Upper lobe of right lung (tissue), 1 donor: ENCODE measurements around the gene FZR1. TPM values are rescaled to one million over a fixed set of nuclear protein-coding genes. Genes with fewer than 3 reads are reported as not detected.
"Not testable (repeated sequence)": the region's sequence is repeated elsewhere in the genome, so short reads cannot be mapped to it uniquely, and the experiment has no call there.

Experiments used
- ATAC-seq: fragments of 200-7000 bp; cut with Tn5 transposase; one replicate; pipeline ENCODE4 v1.9.1; 2020; ENCODE audit warnings: mild to moderate bottlenecking, moderate library complexity
- DNase-seq: peaks from one replicate; pipeline ENCODE4 v3.0.0-alpha.2; 2020
- H3K27ac ChIP-seq: fragments of 200-600 bp; one replicate; pipeline ENCODE4 v1.8.0; 2022
- H3K27me3 ChIP-seq: fragments of 200-600 bp; one replicate; pipeline ENCODE4 v1.8.0; 2022; ENCODE audit warnings: mild to moderate bottlenecking
- H3K36me3 ChIP-seq: fragments of 200-600 bp; one replicate; pipeline ENCODE4 v1.8.0; 2022
- H3K4me1 ChIP-seq: fragments of 200-600 bp; one replicate; pipeline ENCODE4 v1.8.0; 2022
- H3K4me3 ChIP-seq: fragments of 200-600 bp; one replicate; pipeline ENCODE4 v1.8.0; 2022; ENCODE audit warnings: mild to moderate bottlenecking
- H3K9me3 ChIP-seq: fragments of 200-600 bp; one replicate; pipeline ENCODE4 v1.8.0; 2022
- CTCF ChIP-seq: fragments of 200-600 bp; IDR thresholded peaks from one replicate; pipeline ENCODE4 v1.8.0; 2022; ENCODE audit warnings: antibody characterized with exemption
- intact Hi-C: fragments of 100-400 bp; cut with DNase I; formaldehyde crosslinking; loops from one replicate; pipeline ENCODE4 v1.11.0; 2022
- total RNA-seq: library from RNA; stranded (reverse); fragmentation: NEBNext Ultra II Directional; extraction: Animal tissue kit (Norgen Biotek cat#: 25700); gene quantifications from one replicate; pipeline ENCODE4 v1.2.1, GENCODE V29; 2021
- donor health status: DM: no; HTN: yes; CAD: no; lungs with severe emphysema.

FZR1 gene
- total RNA-seq, 1 donor from 2014 or later, result 30.8 TPM

- Histone ChIP-seq H3K4me1 (peaks cover 9% of the 10 kb centered on the region), H3K27ac (no peak overlapping the region), H3K4me3 (no peak overlapping the region), H3K27me3 (no peaks in the 10 kb centered on the region), H3K36me3 (no peaks in the 10 kb centered on the region), H3K9me3 (no peaks in the 10 kb centered on the region)
- TF ChIP-seq CTCF, result no peak
- intact Hi-C loops, result no loop called here
- ATAC-seq, result no peak
- no peak for DNase-seq
These were observed 72.3 kb downstream of the FZR1 start for GRCh38 chr19:3578390-3578789.

- ATAC-seq, result peak; percentile 9
These were observed 74.2 kb downstream of the FZR1 start for GRCh38 chr19:3580156-3580934.

GRCh38 chr19:3581792-3582191, 75.7 kb downstream of the FZR1 start:
- H3K9me3 ChIP-seq, H3K36me3 ChIP-seq, H3K4me3 ChIP-seq, ATAC-seq, DNase-seq, H3K27ac ChIP-seq, H3K4me1 ChIP-seq, intact Hi-C loops: not testable (repeated sequence)
- H3K27me3 ChIP-seq, result peaks cover 19% of the 10 kb centered on the region

More at GRCh38 chr19:3580156-3580934, 74.2 kb downstream of the FZR1 start:
- peaks cover 6% of the 10 kb centered on the region for H3K4me1 ChIP-seq
- no peak overlapping the region for H3K27ac ChIP-seq
- no peak overlapping the region for H3K4me3 ChIP-seq
- intact Hi-C loops, result no loop called here
- DNase-seq, result no peak
- TF ChIP-seq CTCF, result no peak
- H3K9me3 ChIP-seq, result no peaks in the 10 kb centered on the region
- peaks cover 12% of the 10 kb centered on the region for H3K27me3 ChIP-seq
- no peaks in the 10 kb centered on the region for H3K36me3 ChIP-seq

GRCh38 chr19:3584036-3584802, 78.1 kb downstream of the FZR1 start:
- intact Hi-C loops, H3K36me3 ChIP-seq, H3K27ac ChIP-seq, ATAC-seq, H3K4me1 ChIP-seq, H3K4me3 ChIP-seq, H3K9me3 ChIP-seq, DNase-seq: not testable (repeated sequence)
- peaks cover 19% of the 10 kb centered on the region for H3K27me3 ChIP-seq

GRCh38 chr19:3585301-3586126, 79.4 kb downstream of the FZR1 start, which contains the start of gene GIPC3:
Gene GIPC3, plus strand, starts transcription at chr19:3585478. Its CDS starts 120 bp downstream, at chr19:3585598.
- peak; percentile 13 for ATAC-seq
- H3K4me3 ChIP-seq, result peak within 1 kb of the TSS; percentile 47
- no peak within 1 kb of the TSS for H3K27ac ChIP-seq
- peaks cover 3% of the 10 kb centered on the region for H3K4me1 ChIP-seq
- intact Hi-C loops, result loop anchor here (5.0 kb wide), 1 partner anchor 37 kb away; no protein-coding TSS in a partner anchor
- peaks cover 19% of the 10 kb centered on the region for H3K27me3 ChIP-seq
- TF ChIP-seq CTCF, result no peak
- H3K9me3 ChIP-seq, result no peaks in the 10 kb centered on the region
- no peak for DNase-seq
- H3K36me3 ChIP-seq, result no peaks in the 10 kb centered on the region

- DNase-seq, result no peak
- intact Hi-C loops, result loop anchor here (5.0 kb wide), 1 partner anchor 36 kb away; no protein-coding TSS in a partner anchor
These were observed 80.1 kb downstream of the FZR1 start for GRCh38 chr19:3586127-3586626.

More at GRCh38 chr19:3586127-3586626, 80.1 kb downstream of the FZR1 start:
- Histone ChIP-seq H3K4me3 (peak overlapping the region; percentile 47), H3K36me3 (no peaks in the 10 kb centered on the region), H3K27me3 (peaks cover 19% of the 10 kb centered on the region), H3K27ac (no peak overlapping the region), H3K9me3 (no peaks in the 10 kb centered on the region), H3K4me1 (peaks cover 3% of the 10 kb centered on the region)
- ATAC-seq, result peak; percentile 37
- TF ChIP-seq CTCF, result peak; percentile 59
